B cell (primary cell): ENCODE results near the gene TRPM2. TPM values are rescaled to one million over a fixed set of nuclear protein-coding genes. Genes with fewer than 3 reads are reported as not detected.

Experiments used
- ATAC-seq: fragments of 200-7000 bp; cut with Tn5 transposase; one replicate; pipeline ENCODE4 v1.10.0; 2021; ENCODE audit warnings: low read depth, mild to moderate bottlenecking, moderate number of reproducible peaks, moderate library complexity
- CTCF ChIA-PET: fragments of 350-600 bp; sonication (Branson Sonifier 250); formaldehyde crosslinking; loops from one replicate; lab custom pipeline; 2021; ENCODE audit warnings: antibody characterized with exemption, inconsistent platforms; lab: Charles Lee
- POLR2A ChIA-PET: fragments of 350-600 bp; sonication (Branson Sonifier 250); formaldehyde crosslinking; loops from one replicate; lab custom pipeline; 2021; ENCODE audit warnings: antibody characterized with exemption; lab: Charles Lee
- DNase-seq: peaks from one replicate; pipeline ENCODE4 v3.0.0; 2013
- H2AFZ ChIP-seq: 2 replicates; pipeline ENCODE4 v1.6.1; 2012; ENCODE audit warnings: mild to moderate bottlenecking, low read depth, low read length; ENCODE audit not compliant: insufficient read depth, poor library complexity, severe bottlenecking
- H3K27ac ChIP-seq, 2 donors: 1 replicate in 1 of 2; 2 replicates in 1 of 2; pipeline ENCODE4 v1.5.1; 2012 to 2013; ENCODE audit warnings: low read length in 2 of 2, mild to moderate bottlenecking in 2 of 2, moderate library complexity in 1 of 2
- H3K27me3 ChIP-seq, 4 experiments: fragments of 200-600 bp in 1 of 4; sonication (generic) in 1 of 4; replicated peaks in 1 of 4; 1 replicate in 2 of 4; 2 replicates in 2 of 4; pipeline versions ENCODE4 v1.6.1 to v1.7.0; 2013 to 2016; ENCODE audit warnings: low read length in 3 of 4, mild to moderate bottlenecking in 2 of 4, mixed read lengths in 1 of 4, moderate library complexity in 1 of 4; ENCODE audit not compliant: insufficient read depth in 4 of 4, control insufficient read depth in 3 of 4; ENCODE audit errors: control extremely low read depth in 1 of 4
- H3K36me3 ChIP-seq, 2 experiments: replicated peaks in 1 of 2; 1 replicate in 1 of 2; 2 replicates in 1 of 2; pipeline versions ENCODE4 v1.6.1 to v1.7.1; 2013; ENCODE audit warnings: low read length in 1 of 2; ENCODE audit not compliant: insufficient read depth in 2 of 2, control insufficient read depth in 1 of 2; ENCODE audit errors: control extremely low read depth in 1 of 2, extremely low read depth in 1 of 2
- H3K4me1 ChIP-seq, 2 donors: fragments of 200-600 bp in 1 of 2; sonication (generic) in 1 of 2; 1 replicate in 1 of 2; 2 replicates in 1 of 2; pipeline versions ENCODE4 v1.5.1 to v1.6.1; 2013 to 2017; ENCODE audit warnings: low read length in 2 of 2; ENCODE audit not compliant: control insufficient read depth in 2 of 2, insufficient read depth in 2 of 2
- H3K4me2 ChIP-seq: replicated peaks from 2 replicates; pipeline ENCODE3; 2012; ENCODE audit warnings: mild to moderate bottlenecking, low read depth, low read length; ENCODE audit not compliant: poor library complexity, severe bottlenecking
- H3K4me3 ChIP-seq, 5 experiments: fragments of 200-600 bp in 1 of 5; sonication (generic) in 1 of 5; 1 replicate in 3 of 5; 2 replicates in 2 of 5; pipeline versions ENCODE4 v1.5.1 to v1.7.0; 2011 to 2016; ENCODE audit warnings: low read length in 4 of 5, mild to moderate bottlenecking in 4 of 5, low read depth in 2 of 5, control low read depth in 1 of 5, moderate library complexity in 1 of 5; ENCODE audit not compliant: insufficient read depth in 1 of 5; ENCODE audit errors: control extremely low read depth in 1 of 5, extremely low read depth in 1 of 5
- H3K79me2 ChIP-seq: fragments of 200-600 bp; sonication (generic); one replicate; pipeline ENCODE4 v1.6.0; 2016; ENCODE audit warnings: low read length; ENCODE audit not compliant: control insufficient read depth, insufficient read depth
- H3K9ac ChIP-seq: fragments of 200-600 bp; sonication (generic); 2 replicates; pipeline ENCODE4 v1.6.1; 2017; ENCODE audit warnings: mild to moderate bottlenecking, low read length, moderate library complexity
- H3K9me3 ChIP-seq, 3 donors: one replicate each; pipeline versions ENCODE4 v1.6.1 to v1.7.1; 2013; ENCODE audit warnings: low read length in 2 of 3; ENCODE audit not compliant: control insufficient read depth in 2 of 3, insufficient read depth in 1 of 3; ENCODE audit errors: control extremely low read depth in 1 of 3
- H4K20me1 ChIP-seq: 2 replicates; pipeline ENCODE4 v1.6.0; 2012; ENCODE audit warnings: mild to moderate bottlenecking, low read length; ENCODE audit not compliant: insufficient read depth, control insufficient read depth, poor library complexity, severe bottlenecking
- H3K27ac Mint-ChIP-seq: one replicate; pipeline ENCODE4 v1.8.0; 2021; ENCODE audit warnings: mixed read lengths
- H3K27me3 Mint-ChIP-seq: one replicate; pipeline ENCODE4 v1.8.0; 2021; ENCODE audit warnings: mixed read lengths
- H3K4me1 Mint-ChIP-seq: one replicate; pipeline ENCODE4 v1.8.0; 2021; ENCODE audit warnings: mixed read lengths
- H3K4me3 Mint-ChIP-seq: one replicate; pipeline ENCODE4 v1.8.0; 2021; ENCODE audit warnings: mixed read lengths
- H3K9me3 Mint-ChIP-seq: one replicate; pipeline ENCODE4 v1.8.0; 2022; ENCODE audit warnings: mixed read lengths; ENCODE audit not compliant: insufficient read depth
- EZH2 ChIP-seq: IDR thresholded peaks from 2 replicates; pipeline ENCODE4 v1.6.1; 2012; ENCODE audit warnings: borderline replicate concordance, low read depth, mild to moderate bottlenecking, moderate library complexity, low read length; ENCODE audit not compliant: insufficient read depth, poor library complexity, severe bottlenecking
- WGBS: methylation state at CpG from one replicate; pipeline ENCODE4 v1.1.5; 2013; ENCODE audit warnings: missing lambda C conversion rate; ENCODE audit not compliant: insufficient coverage; 5-methylcytosine and 5-hydroxymethylcytosine counted together
- intact Hi-C: fragments of 100-400 bp; cut with micrococcal nuclease; formaldehyde crosslinking; loops from one replicate; pipeline ENCODE4 v1.10.0; 2022
- polyA plus RNA-seq: library from polyadenylated mRNA; depleted of rRNA; stranded (reverse); fragments of >200 nt; gene quantifications from 2 replicates; pipeline ENCODE4 v1.2.3, GENCODE V29; 2012
- total RNA-seq, 2 donors: library from RNA; stranded (reverse); fragments of 120-200 nt in 1 of 2; gene quantifications; 1 replicate in 1 of 2; 2 replicates in 1 of 2; pipeline versions ENCODE4 v1.2.3 to v1.2.4, GENCODE V29; 2013 to 2022
- TF ChIP-seq, protein P1 (sequence below): fragments of 200-600 bp; IDR thresholded peaks from one replicate; pipeline ENCODE4 v1.8.0; 2022; ENCODE audit warnings: antibody characterized with exemption, mild to moderate bottlenecking

Gene TRPM2
- total and polyA plus RNA-seq, 2 donors (not counting 1 experiment from before 2014, with no cell fraction given), result 1.6 to 8.4 TPM

DNA sequence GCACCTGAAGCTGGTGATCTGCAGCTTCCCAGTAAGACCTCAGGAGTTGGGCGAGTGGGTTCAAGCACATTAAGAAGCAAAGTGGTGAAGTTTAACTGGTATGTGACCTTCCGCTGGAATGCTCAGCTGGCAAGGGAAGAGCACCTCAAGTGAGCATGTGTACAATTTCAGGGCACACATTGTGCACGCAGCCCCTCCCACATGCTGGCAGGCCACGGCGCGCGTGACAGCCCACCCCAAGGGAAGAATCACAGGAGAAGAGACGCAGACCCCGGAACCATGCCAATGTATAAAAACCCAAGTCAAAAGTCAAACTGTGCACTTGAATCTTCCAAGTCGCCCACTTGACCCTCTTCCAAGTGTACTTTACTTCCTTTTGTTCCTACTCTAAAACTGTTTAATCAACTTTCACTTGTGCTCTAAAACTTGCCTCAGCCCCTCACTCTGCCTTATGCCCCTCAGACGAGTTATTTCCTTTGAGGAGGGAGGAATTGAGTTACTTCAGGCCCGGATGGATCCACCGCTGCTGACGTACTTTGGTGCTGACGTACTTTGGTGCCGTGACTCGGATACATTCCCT is 121.9 kb downstream of the TRPM2 start:
- Histone ChIP-seq H4K20me1 (no peaks in the 10 kb centered on the region), H3K4me1 (peaks cover 0 to 5% of the 10 kb centered on the region in 2 donors), H3K9ac (no peak overlapping the region), H3K27ac (no peak overlapping the region), H3K9me3 (no peaks in the 10 kb centered on the region), H2AFZ (no peak overlapping the region), H3K27me3 (no peaks in the 10 kb centered on the region), H3K79me2 (no peaks in the 10 kb centered on the region), H3K4me2 (no peak overlapping the region), H3K4me3 (no peak overlapping the region), H3K36me3 (no peaks in the 10 kb centered on the region)
- ChIA-PET POLR2A (no interaction called here), CTCF (no interaction called here)
- Mint-ChIP-seq H3K27ac (no peak overlapping the region), H3K4me3 (no peak overlapping the region), H3K4me1 (peaks cover 2% of the 10 kb centered on the region), H3K27me3 (no peaks in the 10 kb centered on the region), H3K9me3 (no peaks in the 10 kb centered on the region)
- no peak for DNase-seq
- ATAC-seq, result no peak
- TF ChIP-seq, protein P1, sequence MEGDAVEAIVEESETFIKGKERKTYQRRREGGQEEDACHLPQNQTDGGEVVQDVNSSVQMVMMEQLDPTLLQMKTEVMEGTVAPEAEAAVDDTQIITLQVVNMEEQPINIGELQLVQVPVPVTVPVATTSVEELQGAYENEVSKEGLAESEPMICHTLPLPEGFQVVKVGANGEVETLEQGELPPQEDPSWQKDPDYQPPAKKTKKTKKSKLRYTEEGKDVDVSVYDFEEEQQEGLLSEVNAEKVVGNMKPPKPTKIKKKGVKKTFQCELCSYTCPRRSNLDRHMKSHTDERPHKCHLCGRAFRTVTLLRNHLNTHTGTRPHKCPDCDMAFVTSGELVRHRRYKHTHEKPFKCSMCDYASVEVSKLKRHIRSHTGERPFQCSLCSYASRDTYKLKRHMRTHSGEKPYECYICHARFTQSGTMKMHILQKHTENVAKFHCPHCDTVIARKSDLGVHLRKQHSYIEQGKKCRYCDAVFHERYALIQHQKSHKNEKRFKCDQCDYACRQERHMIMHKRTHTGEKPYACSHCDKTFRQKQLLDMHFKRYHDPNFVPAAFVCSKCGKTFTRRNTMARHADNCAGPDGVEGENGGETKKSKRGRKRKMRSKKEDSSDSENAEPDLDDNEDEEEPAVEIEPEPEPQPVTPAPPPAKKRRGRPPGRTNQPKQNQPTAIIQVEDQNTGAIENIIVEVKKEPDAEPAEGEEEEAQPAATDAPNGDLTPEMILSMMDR, result no peak
- no peak for TF ChIP-seq EZH2
- intact Hi-C loops, result no loop called here
- WGBS, result 94% methylated on average over 10 of the region's 17 CpGs

DNA sequence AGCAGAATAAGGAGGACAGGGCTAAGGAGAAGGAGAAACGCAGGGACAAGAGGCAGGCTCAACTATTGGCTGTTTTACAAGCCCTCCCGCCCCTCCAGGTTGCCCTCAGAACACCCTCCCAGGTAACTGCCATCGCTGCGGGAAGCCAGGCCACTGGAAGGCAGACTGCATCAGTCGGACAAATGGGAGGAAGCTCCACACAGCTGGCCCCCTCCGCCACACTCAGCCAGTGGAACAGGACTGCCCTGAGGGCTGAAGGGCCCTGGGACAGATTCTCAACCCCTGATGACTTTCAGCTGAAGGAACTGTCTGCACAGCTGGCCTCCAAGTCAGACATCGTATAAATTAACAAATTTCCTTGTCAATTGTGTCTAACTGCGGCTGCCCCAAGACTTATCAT is 123.7 kb downstream of the TRPM2 start:
- H4K20me1 ChIP-seq, result no peaks in the 10 kb centered on the region
- H2AFZ ChIP-seq, result no peak overlapping the region
- H3K27me3 ChIP-seq, result no peaks in the 10 kb centered on the region
- ATAC-seq (no peak), DNase-seq (no peak)
- H3K27me3 Mint-ChIP-seq, result no peaks in the 10 kb centered on the region
- H3K9me3 ChIP-seq, result no peaks in the 10 kb centered on the region
- no peak overlapping the region for H3K27ac Mint-ChIP-seq
- H3K4me3 Mint-ChIP-seq, result no peak overlapping the region
- H3K4me1 ChIP-seq, result peaks cover 0 to 5% of the 10 kb centered on the region in 2 donors
- no peak overlapping the region for H3K9ac ChIP-seq
- H3K4me3 ChIP-seq, result no peak overlapping the region
- H3K36me3 ChIP-seq, result no peaks in the 10 kb centered on the region
- no peak overlapping the region for H3K4me2 ChIP-seq
- 90% methylated on average over 6 of the region's 8 CpGs for WGBS
- ChIA-PET CTCF (no interaction called here), POLR2A (no interaction called here)
- no peaks in the 10 kb centered on the region for H3K79me2 ChIP-seq
- peaks cover 2% of the 10 kb centered on the region for H3K4me1 Mint-ChIP-seq
- intact Hi-C loops, result no loop called here
- no peak overlapping the region for H3K27ac ChIP-seq
- H3K9me3 Mint-ChIP-seq, result no peaks in the 10 kb centered on the region
- TF ChIP-seq, protein P1, result no peak
- no peak for TF ChIP-seq EZH2
